Transverse colon (tissue), 4 donors: ENCODE results near the gene PRSS56.

ENCODE experiments used
- CTCF ChIP-seq, 5 experiments: fragments of 200-600 bp in 3 of 5; fragments of 450-650 bp in 2 of 5; sonication (generic) in 3 of 5; IDR thresholded peaks; 1 replicate in 2 of 5; 2 replicates in 3 of 5; pipeline ENCODE4 v1.5.1; 2016 to 2017; ENCODE audit warnings: antibody characterized with exemption in 5 of 5, inconsistent platforms in 3 of 5, mild to moderate bottlenecking in 2 of 5, moderate library complexity in 1 of 5
- POLR2A ChIP-seq: fragments of 450-650 bp; IDR thresholded peaks from one replicate; pipeline ENCODE4 v1.6.1; 2016; ENCODE audit warnings: antibody characterized with exemption, mild to moderate bottlenecking, moderate library complexity
- POLR2AphosphoS5 ChIP-seq, 3 donors: sonication (generic); formaldehyde crosslinking; IDR thresholded peaks; one replicate each; pipeline ENCODE4 v1.6.1; 2016; ENCODE audit warnings: antibody characterized with exemption in 3 of 3

- TF ChIP-seq CTCF (IDR thresholded peaks at IDR 0.05), result no peak
- no peak for TF ChIP-seq POLR2AphosphoS5 (IDR thresholded peaks at IDR 0.05)
- TF ChIP-seq POLR2A, result no peak
Measured at GRCh38 chr2:232571026-232571474, 50.9 kb downstream of the PRSS56 start.
